Activated T-helper 17 cell treated with anti-CD3 and anti-CD28 coated beads, Interleukin-2, amount 50 U/mL, for 72 hours (primary cell): ENCODE measurements around the gene SYNJ2BP. TPM values are rescaled to one million over a fixed set of nuclear protein-coding genes. Genes with fewer than 3 reads are reported as not detected.
"Not testable (repeated sequence)": the region's sequence is repeated elsewhere in the genome, so short reads cannot be mapped to it uniquely, and the experiment has no call there.

Experiments
- ATAC-seq: fragments of 150-1000 bp; cut with Tn5 transposase; replicated peaks from 2 replicates; pipeline ENCODE4 v1.10.0; 2021; ENCODE audit warnings: mild to moderate bottlenecking, moderate library complexity
- H3K27ac Mint-ChIP-seq: one replicate; pipeline ENCODE4 v1.8.0; 2022; ENCODE audit warnings: mixed read lengths
- H3K27me3 Mint-ChIP-seq: one replicate; pipeline ENCODE4 v1.8.0; 2022; ENCODE audit warnings: mixed read lengths
- H3K36me3 Mint-ChIP-seq: one replicate; pipeline ENCODE4 v1.8.0; 2022; ENCODE audit warnings: low read depth, mild to moderate bottlenecking, mixed read lengths
- H3K4me1 Mint-ChIP-seq: one replicate; pipeline ENCODE4 v1.8.0; 2022; ENCODE audit warnings: mixed read lengths
- H3K4me3 Mint-ChIP-seq: one replicate; pipeline ENCODE4 v1.8.0; 2022; ENCODE audit warnings: mild to moderate bottlenecking, mixed read lengths
- H3K9me3 Mint-ChIP-seq: one replicate; pipeline ENCODE4 v1.8.0; 2022; ENCODE audit warnings: mixed read lengths
- total RNA-seq, 2 donors: library from RNA; stranded (reverse); gene quantifications; one replicate each; pipeline ENCODE4 v1.2.3, GENCODE V29; 2022

The SYNJ2BP gene
- total RNA-seq, 2 donors from 2014 or later: 2.1 to 4.3 TPM

DNA sequence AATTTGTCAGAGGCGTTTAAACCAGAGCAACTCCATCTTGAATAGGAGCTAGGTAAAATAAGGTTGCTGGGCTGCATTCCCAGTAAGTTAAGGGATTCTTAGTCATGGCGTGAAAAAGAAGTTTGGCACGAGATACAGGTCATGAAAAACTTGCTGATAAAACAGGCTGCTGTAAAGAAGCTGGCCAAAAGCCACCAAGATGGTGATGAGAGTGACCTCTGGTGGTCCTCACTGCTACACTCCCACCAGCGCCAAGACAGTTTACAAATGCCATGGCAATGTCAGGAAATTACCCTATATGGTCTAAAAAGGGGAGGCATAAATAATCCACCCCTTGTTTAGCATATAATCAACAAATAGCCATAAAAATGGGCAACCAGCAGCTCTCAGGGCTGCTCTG lies 13.6 kb downstream of the SYNJ2BP start:
- peaks cover 15% of the 10 kb centered on the region for H3K36me3 Mint-ChIP-seq
- not testable (repeated sequence) for H3K27ac Mint-ChIP-seq, H3K4me1 Mint-ChIP-seq, H3K9me3 Mint-ChIP-seq, H3K27me3 Mint-ChIP-seq, ATAC-seq, H3K4me3 Mint-ChIP-seq

DNA sequence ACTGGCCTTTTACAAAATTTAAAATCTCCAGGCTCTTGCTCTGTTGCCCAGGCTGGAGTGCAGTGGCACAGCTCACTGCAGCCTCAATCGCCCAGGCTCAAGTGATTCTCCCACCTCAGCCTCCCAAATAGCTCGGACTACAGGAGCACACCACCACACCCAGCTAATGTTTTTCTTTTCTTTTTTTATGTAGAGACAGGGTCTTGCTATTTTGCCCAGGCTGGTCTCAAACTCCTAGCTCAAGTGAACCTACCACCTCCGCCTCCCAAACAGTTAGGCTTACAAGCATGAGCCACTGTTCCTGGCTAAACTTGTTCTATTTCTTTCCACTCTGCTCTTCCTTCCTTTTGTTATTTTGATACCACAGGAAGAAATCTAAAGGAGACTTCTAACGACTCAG lies 15.2 kb downstream of the SYNJ2BP start:
- no peak overlapping the region for H3K27ac Mint-ChIP-seq
- peaks cover 5% of the 10 kb centered on the region for H3K4me1 Mint-ChIP-seq
- no peaks in the 10 kb centered on the region for H3K27me3 Mint-ChIP-seq
- peaks cover 10% of the 10 kb centered on the region for H3K36me3 Mint-ChIP-seq
- ATAC-seq: no peak
- H3K4me3 Mint-ChIP-seq: no peak overlapping the region
- H3K9me3 Mint-ChIP-seq: no peaks in the 10 kb centered on the region

GRCh38 chr14:70398706-70399431 lies 18.0 kb downstream of the SYNJ2BP start:
- ATAC-seq: no peak
- Mint-ChIP-seq H3K27ac (no peak overlapping the region), H3K27me3 (no peaks in the 10 kb centered on the region), H3K9me3 (no peaks in the 10 kb centered on the region), H3K36me3 (peaks cover 4% of the 10 kb centered on the region), H3K4me3 (no peak overlapping the region), H3K4me1 (peaks cover 5% of the 10 kb centered on the region)

- no peak for ATAC-seq
Observed at GRCh38 chr14:70398280-70398679, 18.6 kb downstream of the SYNJ2BP start.

GRCh38 chr14:70397746-70398145 lies 19.1 kb downstream of the SYNJ2BP start:
- Mint-ChIP-seq H3K27ac (no peak overlapping the region), H3K27me3 (no peaks in the 10 kb centered on the region), H3K36me3 (peaks cover 4% of the 10 kb centered on the region), H3K4me1 (peaks cover 5% of the 10 kb centered on the region), H3K4me3 (no peak overlapping the region), H3K9me3 (no peaks in the 10 kb centered on the region)
- no peak for ATAC-seq

More at GRCh38 chr14:70398280-70398679, 18.6 kb downstream of the SYNJ2BP start:
- Mint-ChIP-seq H3K27ac (no peak overlapping the region), H3K27me3 (no peaks in the 10 kb centered on the region), H3K4me3 (no peak overlapping the region), H3K4me1 (peaks cover 5% of the 10 kb centered on the region), H3K36me3 (peaks cover 4% of the 10 kb centered on the region), H3K9me3 (no peaks in the 10 kb centered on the region)

GRCh38 chr14:70394674-70395306 lies 22.1 kb downstream of the SYNJ2BP start:
- H3K27ac Mint-ChIP-seq: no peak overlapping the region

DNA sequence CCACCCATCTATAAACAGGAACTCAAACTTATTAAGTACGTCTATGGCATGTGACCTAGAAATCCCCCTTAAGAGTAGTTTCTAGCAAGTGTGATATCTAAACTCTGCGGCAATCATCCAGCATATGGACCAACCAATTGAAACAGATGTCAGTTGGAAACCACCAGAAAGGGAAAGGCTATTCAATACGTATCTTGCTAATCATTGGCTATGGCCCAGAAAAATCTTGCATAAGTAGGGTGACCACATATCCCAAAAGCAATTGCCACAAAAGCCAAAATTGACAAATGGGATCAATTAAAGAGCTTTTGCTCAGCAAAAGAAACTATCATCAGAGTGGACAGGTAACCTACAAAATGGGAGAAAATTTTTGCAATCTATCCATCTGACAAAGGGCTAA lies 24.2 kb downstream of the SYNJ2BP start:
- H3K4me1 Mint-ChIP-seq: no peaks in the 10 kb centered on the region
- H3K27ac Mint-ChIP-seq: no peak overlapping the region

More at GRCh38 chr14:70394674-70395306, 22.1 kb downstream of the SYNJ2BP start:
- no peaks in the 10 kb centered on the region for H3K4me1 Mint-ChIP-seq
- peaks cover 13% of the 10 kb centered on the region for H3K36me3 Mint-ChIP-seq
- no peaks in the 10 kb centered on the region for H3K27me3 Mint-ChIP-seq
- no peak for ATAC-seq
- no peak overlapping the region for H3K4me3 Mint-ChIP-seq
- no peaks in the 10 kb centered on the region for H3K9me3 Mint-ChIP-seq

GRCh38 chr14:70391493-70392391 lies 25.1 kb downstream of the SYNJ2BP start:
- Mint-ChIP-seq H3K27ac (no peak overlapping the region), H3K27me3 (no peaks in the 10 kb centered on the region), H3K36me3 (peaks cover 33% of the 10 kb centered on the region), H3K4me3 (no peak overlapping the region), H3K9me3 (no peaks in the 10 kb centered on the region), H3K4me1 (no peaks in the 10 kb centered on the region)
- ATAC-seq: no peak

More for the DNA sequence above, 24.2 kb downstream of the SYNJ2BP start:
- ATAC-seq: no peak
- Mint-ChIP-seq H3K27me3 (no peaks in the 10 kb centered on the region), H3K36me3 (peaks cover 28% of the 10 kb centered on the region), H3K9me3 (no peaks in the 10 kb centered on the region), H3K4me3 (no peak overlapping the region)

DNA sequence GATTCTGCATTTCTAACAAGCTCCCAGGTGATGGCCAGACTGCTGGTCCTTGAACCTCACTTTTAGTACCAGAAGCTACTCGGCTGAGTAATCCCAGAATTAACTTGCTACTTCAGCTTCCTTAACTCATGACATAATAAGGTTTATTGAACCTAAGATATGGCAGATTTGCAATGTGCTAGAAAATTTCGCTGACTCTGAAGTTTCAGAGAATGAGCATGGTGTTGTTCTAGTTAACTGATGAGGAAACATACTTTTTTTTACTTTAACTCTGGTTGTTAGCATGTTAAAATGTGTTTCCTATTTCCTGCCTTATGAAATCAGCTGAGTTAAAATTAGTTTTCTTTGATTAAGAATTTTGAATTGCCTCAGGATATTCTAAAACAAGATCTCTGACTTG lies 34.4 kb downstream of the SYNJ2BP start:
- Mint-ChIP-seq H3K27ac (no peak overlapping the region), H3K4me1 (no peaks in the 10 kb centered on the region), H3K36me3 (peaks cover 20% of the 10 kb centered on the region), H3K9me3 (no peaks in the 10 kb centered on the region), H3K27me3 (no peaks in the 10 kb centered on the region), H3K4me3 (no peak overlapping the region)
- ATAC-seq: no peak

DNA sequence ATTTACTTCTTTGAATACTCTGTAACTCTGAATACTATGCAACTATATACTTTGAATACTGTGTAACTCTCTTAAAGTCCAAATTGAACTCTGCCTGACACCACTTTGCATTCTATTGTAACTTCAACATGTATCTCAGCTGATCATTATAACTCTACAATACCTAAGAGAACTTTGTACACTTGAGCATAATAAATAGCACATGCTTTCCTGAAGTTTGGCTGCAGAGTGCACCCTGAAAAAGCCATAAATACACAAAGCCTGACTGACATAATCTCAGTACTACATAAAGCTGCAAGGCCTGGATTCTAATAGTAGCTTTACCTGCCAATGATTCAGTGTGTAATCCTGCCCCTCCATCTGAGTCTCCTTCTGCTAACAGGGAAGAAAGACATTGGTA lies 36.1 kb downstream of the SYNJ2BP start:
- no peaks in the 10 kb centered on the region for H3K27me3 Mint-ChIP-seq
- no peak for ATAC-seq
- peaks cover 13% of the 10 kb centered on the region for H3K36me3 Mint-ChIP-seq
- no peaks in the 10 kb centered on the region for H3K4me1 Mint-ChIP-seq
- no peak overlapping the region for H3K27ac Mint-ChIP-seq
- no peaks in the 10 kb centered on the region for H3K9me3 Mint-ChIP-seq
- no peak overlapping the region for H3K4me3 Mint-ChIP-seq

DNA sequence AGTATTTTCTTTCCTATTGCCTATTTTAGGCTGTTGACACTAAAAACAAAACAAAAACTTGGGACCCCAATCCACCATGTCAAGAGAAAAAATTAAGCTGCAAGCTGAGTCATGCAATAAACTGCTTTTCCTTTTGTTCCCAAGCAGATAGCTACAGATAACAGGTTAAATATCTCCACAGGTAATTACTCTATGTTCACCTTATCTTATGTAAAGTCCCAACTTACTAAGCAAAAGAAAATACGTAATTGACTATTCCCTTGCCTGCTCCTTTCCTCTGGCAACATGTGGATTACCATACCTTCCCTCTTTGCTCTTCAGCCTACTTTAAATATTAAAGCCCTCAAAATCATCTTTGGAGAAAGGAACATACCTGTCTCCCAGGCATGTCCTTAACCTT lies 38.2 kb downstream of the SYNJ2BP start:
- H3K4me1 Mint-ChIP-seq: no peaks in the 10 kb centered on the region
- peaks cover 28% of the 10 kb centered on the region for H3K36me3 Mint-ChIP-seq
- no peak for ATAC-seq
- no peaks in the 10 kb centered on the region for H3K27me3 Mint-ChIP-seq
- no peaks in the 10 kb centered on the region for H3K9me3 Mint-ChIP-seq
- H3K27ac Mint-ChIP-seq: no peak overlapping the region
- no peak overlapping the region for H3K4me3 Mint-ChIP-seq

Other genes with a start within 250 kb of the SYNJ2BP start
- 1 to 10 TPM in 1 of 2 donors, under 1 TPM in 1; 0.15 to 2.0 TPM for gene SLC8A3, start 228.1 kb downstream of the SYNJ2BP start, total RNA-seq
- 10 to 100 TPM; 59.1 to 81.9 TPM for gene COX16, start 57.4 kb downstream of the SYNJ2BP start, total RNA-seq
- gene ADAM21, start 35.1 kb upstream of the SYNJ2BP start, total RNA-seq: not detected
- gene ADAM20, start 117.9 kb upstream of the SYNJ2BP start, total RNA-seq: 1 to 10 TPM in 1 of 2 donors, under 1 TPM in 1; 0.65 to 2.9 TPM
- gene MED6, start 183.6 kb upstream of the SYNJ2BP start, total RNA-seq: 10 to 100 TPM; 61.9 to 67.1 TPM
- gene TTC9, start 224.8 kb upstream of the SYNJ2BP start, total RNA-seq: 1 to 10 TPM; 4.7 to 8.0 TPM